Osteoblast (primary cell): Measurements from ENCODE around the gene FAAP100. TPM values are rescaled to one million over a fixed set of nuclear protein-coding genes. Genes with fewer than 3 reads are reported as not detected.
"Not testable (repeated sequence)": the region's sequence is repeated elsewhere in the genome, so short reads cannot be mapped to it uniquely, and the experiment has no call there.

ENCODE experiments used
- DNase-seq: peaks from one replicate; pipeline ENCODE4 v3.0.0; 2011; ENCODE audit warnings: low spot score, mixed read lengths; ENCODE audit not compliant: insufficient read length; ENCODE audit errors: missing footprints
- H2AFZ ChIP-seq: 2 replicates; pipeline ENCODE4 v1.6.0; 2011; ENCODE audit warnings: mild to moderate bottlenecking, low read length
- H3K27ac ChIP-seq: 2 replicates; pipeline ENCODE4 v1.5.1; 2011; ENCODE audit warnings: mild to moderate bottlenecking, low read depth, low read length, moderate library complexity
- H3K27me3 ChIP-seq: 2 replicates; pipeline ENCODE4 v1.6.0; 2012; ENCODE audit warnings: mild to moderate bottlenecking, control low read depth, inconsistent platforms, low read length, moderate library complexity; ENCODE audit not compliant: insufficient read depth
- H3K36me3 ChIP-seq: 2 replicates; pipeline ENCODE4 v1.5.1; 2011; ENCODE audit warnings: mild to moderate bottlenecking, low read length, control low read depth, moderate library complexity; ENCODE audit not compliant: insufficient read depth
- H3K4me1 ChIP-seq: 2 replicates; pipeline ENCODE4 v1.5.1; 2011; ENCODE audit warnings: mild to moderate bottlenecking, low read length, control low read depth, moderate library complexity; ENCODE audit not compliant: insufficient read depth
- H3K4me2 ChIP-seq: 2 replicates; pipeline ENCODE4 v1.6.0; 2011; ENCODE audit warnings: mild to moderate bottlenecking, low read length; ENCODE audit not compliant: insufficient read depth
- H3K4me3 ChIP-seq: fragments of 200-600 bp; sonication (generic); 3 replicates; pipeline ENCODE4 v1.5.1; 2012; ENCODE audit warnings: mild to moderate bottlenecking, low read length, inconsistent platforms; ENCODE audit not compliant: insufficient read depth
- H3K79me2 ChIP-seq: 2 replicates; pipeline ENCODE4 v1.6.0; 2012; ENCODE audit warnings: mild to moderate bottlenecking, low read length, control low read depth, inconsistent platforms; ENCODE audit not compliant: insufficient read depth
- H3K9me3 ChIP-seq: 2 replicates; pipeline ENCODE4 v1.5.1; 2011; ENCODE audit warnings: low read depth, low read length, control low read depth
- H4K20me1 ChIP-seq: 2 replicates; pipeline ENCODE4 v1.6.0; 2012; ENCODE audit warnings: mild to moderate bottlenecking, low read length, control low read depth; ENCODE audit not compliant: insufficient read depth
- total RNA-seq: library from RNA; depleted of rRNA; stranded (reverse); fragments of >200 nt; gene quantifications from 2 replicates; pipeline ENCODE4 v1.2.3, GENCODE V29; 2012
- TF ChIP-seq, protein P1 (sequence below): IDR thresholded peaks from 2 replicates; pipeline ENCODE4 v1.5.1; 2011; ENCODE audit warnings: mild to moderate bottlenecking, low read depth, low read length, moderate library complexity; ENCODE audit errors: extremely low read depth

FAAP100 gene
- total RNA-seq, 1 donor, result 44.5 TPM

DNA sequence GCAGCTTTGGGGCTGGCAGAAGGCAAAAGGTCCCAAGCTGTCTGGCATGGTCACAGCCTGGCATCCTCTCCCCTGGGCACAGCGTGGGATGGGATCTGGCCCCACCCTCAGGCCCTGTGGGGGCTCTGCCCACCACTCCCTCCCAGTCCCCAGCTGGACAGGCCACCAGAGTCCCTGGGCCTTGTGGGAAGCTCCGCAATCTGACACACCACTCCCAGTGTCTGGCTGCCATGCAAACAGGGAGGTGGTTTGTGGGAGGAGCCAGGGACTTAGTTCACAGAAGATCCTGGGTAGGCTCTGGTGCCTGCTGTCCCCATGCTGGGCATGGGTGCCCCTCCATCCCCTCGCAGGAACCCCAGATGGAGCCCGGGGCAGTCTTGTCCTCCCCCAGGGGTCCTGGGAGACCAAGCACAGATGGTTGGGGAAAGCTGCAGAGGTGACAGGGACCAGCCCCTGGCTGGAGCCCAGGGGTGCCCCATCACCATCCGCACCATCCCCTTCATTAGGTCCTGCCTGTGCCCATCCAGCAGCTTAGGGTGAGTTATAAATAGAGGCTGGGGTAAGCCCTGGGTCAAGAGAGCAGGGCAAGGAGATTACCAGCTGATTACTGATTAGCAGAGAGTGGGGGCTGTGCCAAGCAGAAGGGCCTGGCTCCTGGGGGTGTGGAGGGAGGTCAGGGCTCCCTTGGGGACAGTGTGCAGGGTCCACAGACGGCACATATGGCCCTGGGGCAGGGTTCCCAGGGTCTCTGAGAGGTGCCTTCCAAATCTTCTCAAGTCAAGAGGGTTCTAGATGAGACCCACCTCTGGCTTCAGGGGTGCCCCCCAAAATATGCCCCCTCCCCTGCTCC lies 17.8 kb downstream of the FAAP100 start:
- no peak overlapping the region for H3K4me3 ChIP-seq
- H3K27me3 ChIP-seq, result peaks cover 13% of the 10 kb centered on the region
- H3K4me1 ChIP-seq, result no peaks in the 10 kb centered on the region
- TF ChIP-seq, protein P1, sequence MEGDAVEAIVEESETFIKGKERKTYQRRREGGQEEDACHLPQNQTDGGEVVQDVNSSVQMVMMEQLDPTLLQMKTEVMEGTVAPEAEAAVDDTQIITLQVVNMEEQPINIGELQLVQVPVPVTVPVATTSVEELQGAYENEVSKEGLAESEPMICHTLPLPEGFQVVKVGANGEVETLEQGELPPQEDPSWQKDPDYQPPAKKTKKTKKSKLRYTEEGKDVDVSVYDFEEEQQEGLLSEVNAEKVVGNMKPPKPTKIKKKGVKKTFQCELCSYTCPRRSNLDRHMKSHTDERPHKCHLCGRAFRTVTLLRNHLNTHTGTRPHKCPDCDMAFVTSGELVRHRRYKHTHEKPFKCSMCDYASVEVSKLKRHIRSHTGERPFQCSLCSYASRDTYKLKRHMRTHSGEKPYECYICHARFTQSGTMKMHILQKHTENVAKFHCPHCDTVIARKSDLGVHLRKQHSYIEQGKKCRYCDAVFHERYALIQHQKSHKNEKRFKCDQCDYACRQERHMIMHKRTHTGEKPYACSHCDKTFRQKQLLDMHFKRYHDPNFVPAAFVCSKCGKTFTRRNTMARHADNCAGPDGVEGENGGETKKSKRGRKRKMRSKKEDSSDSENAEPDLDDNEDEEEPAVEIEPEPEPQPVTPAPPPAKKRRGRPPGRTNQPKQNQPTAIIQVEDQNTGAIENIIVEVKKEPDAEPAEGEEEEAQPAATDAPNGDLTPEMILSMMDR, result no peak
- no peaks in the 10 kb centered on the region for H3K9me3 ChIP-seq
- no peaks in the 10 kb centered on the region for H3K36me3 ChIP-seq
- H2AFZ ChIP-seq, result no peak overlapping the region
- H3K27ac ChIP-seq, result no peak overlapping the region
- no peak overlapping the region for H3K4me2 ChIP-seq
- no peaks in the 10 kb centered on the region for H3K79me2 ChIP-seq
- peaks cover 18% of the 10 kb centered on the region for H4K20me1 ChIP-seq
- DNase-seq, result peak; percentile 90

DNA sequence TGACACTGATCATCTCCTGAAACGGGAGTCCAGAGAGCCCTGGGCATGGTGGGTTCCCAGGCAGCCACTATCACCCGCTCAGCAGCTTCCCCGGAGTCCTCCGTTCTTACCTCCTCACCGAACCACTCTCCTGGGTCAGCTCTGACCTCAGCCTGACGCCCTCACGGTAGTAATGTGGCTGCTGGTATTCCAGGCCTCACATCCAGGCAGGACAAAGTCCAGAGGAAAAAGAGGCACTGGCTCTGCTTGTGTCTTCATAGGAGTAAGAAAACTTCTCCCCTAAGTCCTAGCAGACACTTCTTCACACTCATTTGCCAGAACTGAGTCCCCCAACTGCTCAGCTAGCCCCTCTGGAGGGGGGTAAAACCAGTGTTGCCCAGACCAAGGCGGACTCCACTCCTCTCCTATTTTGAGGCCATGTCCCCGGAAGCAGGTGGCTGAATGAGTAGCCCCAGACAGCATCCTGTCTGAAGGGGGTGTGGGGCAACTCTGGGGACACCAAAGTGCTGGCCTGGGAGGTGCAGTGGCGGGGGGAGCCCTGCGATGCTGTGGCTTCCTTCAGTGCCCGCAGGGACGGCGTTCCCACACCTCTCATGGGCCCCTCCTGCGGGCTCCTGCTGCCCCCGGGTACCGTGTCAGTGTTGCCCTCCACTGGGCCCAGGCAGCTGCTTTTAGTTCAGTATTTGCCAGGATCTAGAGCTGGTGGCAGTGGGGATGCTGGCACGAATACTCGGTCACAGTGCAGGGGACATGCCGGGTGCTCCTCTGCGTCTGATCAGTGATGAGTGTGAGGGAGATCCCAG lies 18.6 kb downstream of the FAAP100 start:
- H3K4me2 ChIP-seq, result no peak overlapping the region
- no peak overlapping the region for H3K27ac ChIP-seq
- DNase-seq, result no peak
- H3K4me3 ChIP-seq, result no peak overlapping the region
- no peak overlapping the region for H2AFZ ChIP-seq
- peaks cover 17% of the 10 kb centered on the region for H4K20me1 ChIP-seq
- H3K27me3 ChIP-seq, result peaks cover 17% of the 10 kb centered on the region
- no peaks in the 10 kb centered on the region for H3K9me3 ChIP-seq
- H3K79me2 ChIP-seq, result no peaks in the 10 kb centered on the region
- H3K36me3 ChIP-seq, result no peaks in the 10 kb centered on the region
- TF ChIP-seq, protein P1, result no peak
- no peaks in the 10 kb centered on the region for H3K4me1 ChIP-seq

DNA sequence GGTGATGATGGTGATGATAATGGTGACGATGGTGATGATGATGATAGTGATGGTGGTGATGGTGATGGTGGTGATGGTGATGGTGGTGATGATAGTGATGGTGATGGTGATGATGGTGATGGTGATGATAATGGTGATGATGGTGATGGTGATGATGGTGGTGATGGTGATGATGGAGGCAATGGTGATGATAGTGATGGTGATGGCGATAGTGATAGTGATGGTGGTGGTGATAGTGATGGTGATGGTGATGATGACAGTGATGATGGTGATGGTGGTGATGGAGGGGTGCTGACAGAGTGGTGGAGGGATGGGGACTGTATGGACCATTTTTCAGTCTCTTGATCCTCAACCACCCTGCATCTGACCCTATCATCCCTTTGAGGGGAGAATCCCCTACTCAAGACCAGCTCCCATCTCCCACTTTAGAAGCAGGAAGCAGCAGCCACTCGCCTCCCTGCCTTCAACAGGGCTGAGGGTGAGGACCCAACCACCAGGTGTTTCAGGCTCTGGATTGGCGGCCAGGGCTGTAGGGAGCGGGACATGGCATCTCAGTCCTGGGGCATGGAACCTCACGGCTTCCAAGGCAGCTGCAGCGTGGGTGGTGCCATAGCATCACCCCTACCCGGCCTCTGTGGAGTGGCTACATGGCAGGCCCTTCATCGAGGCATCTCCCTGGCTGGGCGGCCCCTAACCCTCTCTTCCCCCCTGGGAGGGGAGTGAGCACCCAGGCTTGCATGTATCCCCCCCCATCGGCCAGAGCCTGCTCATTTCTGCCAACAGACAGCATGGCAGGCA lies 19.5 kb downstream of the FAAP100 start:
- Histone ChIP-seq H3K27me3 (peaks cover 24% of the 10 kb centered on the region), H3K4me1 (no peaks in the 10 kb centered on the region), H3K27ac (no peak overlapping the region), H3K4me3 (no peak overlapping the region), H3K79me2 (no peaks in the 10 kb centered on the region), H3K4me2 (no peak overlapping the region), H4K20me1 (peaks cover 10% of the 10 kb centered on the region), H3K36me3 (no peaks in the 10 kb centered on the region), H3K9me3 (no peaks in the 10 kb centered on the region), H2AFZ (no peak overlapping the region)
- TF ChIP-seq, protein P1, result no peak
- no peak for DNase-seq

DNA sequence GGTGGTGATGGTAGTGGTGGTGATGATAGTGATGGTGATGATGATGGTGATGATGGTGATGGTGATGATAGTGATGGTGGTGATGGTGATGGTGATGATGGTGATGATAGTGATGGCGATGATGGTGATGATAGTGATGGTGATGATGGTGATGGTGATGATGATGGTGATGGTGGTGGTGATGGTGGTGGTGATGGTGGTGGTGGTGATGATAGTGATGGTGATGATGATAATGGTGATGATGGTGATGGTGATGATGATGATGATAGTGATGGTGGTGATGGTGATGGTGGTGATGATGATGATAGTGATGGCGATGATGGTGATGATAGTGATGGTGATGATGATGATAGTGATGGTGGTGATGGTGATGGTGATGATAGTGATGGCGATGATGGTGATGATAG lies 20.2 kb downstream of the FAAP100 start:
- H3K36me3 ChIP-seq, H2AFZ ChIP-seq, H3K27ac ChIP-seq, H4K20me1 ChIP-seq, H3K4me3 ChIP-seq, H3K79me2 ChIP-seq, H3K4me1 ChIP-seq, H3K9me3 ChIP-seq, H3K4me2 ChIP-seq, DNase-seq: not testable (repeated sequence)
- H3K27me3 ChIP-seq, result peaks cover 24% of the 10 kb centered on the region

DNA sequence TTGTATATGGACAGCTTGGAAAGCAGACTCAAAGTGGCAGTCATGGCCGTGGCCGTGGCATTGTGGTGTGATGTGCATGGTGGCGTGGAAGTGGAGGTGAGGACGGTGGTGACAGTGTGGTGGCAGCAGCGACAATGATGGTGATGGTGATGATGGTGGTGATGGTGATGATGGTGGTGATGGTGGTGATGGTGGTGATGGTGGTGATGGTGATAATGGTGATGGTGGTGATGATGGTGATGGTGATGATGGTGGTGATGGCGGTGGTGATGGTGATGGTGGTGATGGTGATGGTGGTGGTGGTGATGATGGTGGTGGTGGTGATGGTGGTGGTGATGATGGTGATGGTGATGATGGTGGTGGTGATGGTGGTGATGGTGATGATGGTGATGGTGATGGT lies 21.1 kb downstream of the FAAP100 start:
- not testable (repeated sequence) for H3K36me3 ChIP-seq, H3K4me3 ChIP-seq, H3K27ac ChIP-seq, H4K20me1 ChIP-seq, H3K9me3 ChIP-seq, H2AFZ ChIP-seq, H3K79me2 ChIP-seq, H3K4me2 ChIP-seq, H3K4me1 ChIP-seq, DNase-seq
- peaks cover 17% of the 10 kb centered on the region for H3K27me3 ChIP-seq
